Liver (tissue), 9 donors: ENCODE results near the gene NEK7. TPM values are rescaled to one million over a fixed set of nuclear protein-coding genes. Genes with fewer than 3 reads are reported as not detected.

Source experiments
- DNase-seq: peaks from one replicate; pipeline ENCODE4 v3.0.0-alpha.2; 2017; ENCODE audit warnings: low spot score
- H3K27ac ChIP-seq, 2 donors: one replicate each; pipeline ENCODE4 v1.7.0; 2013; ENCODE audit warnings: inconsistent platforms in 2 of 2, low read length in 2 of 2, control low read depth in 1 of 2, low read depth in 1 of 2, mild to moderate bottlenecking in 1 of 2
- H3K27me3 ChIP-seq, 4 donors: one replicate each; pipeline versions ENCODE4 v1.6.1 to v1.7.0; 2013; ENCODE audit warnings: low read length in 3 of 4, inconsistent platforms in 1 of 4, mild to moderate bottlenecking in 1 of 4, moderate library complexity in 1 of 4; ENCODE audit not compliant: control insufficient read depth in 4 of 4, insufficient read depth in 4 of 4
- H3K36me3 ChIP-seq, 4 donors: one replicate each; pipeline versions ENCODE4 v1.6.1 to v1.7.0; 2013; ENCODE audit warnings: low read length in 3 of 4, mild to moderate bottlenecking in 3 of 4, low read depth in 1 of 4, moderate library complexity in 1 of 4; ENCODE audit not compliant: control insufficient read depth in 4 of 4, insufficient read depth in 3 of 4
- H3K4me1 ChIP-seq, 4 donors: one replicate each; pipeline versions ENCODE4 v1.6.1 to v1.7.0; 2013; ENCODE audit warnings: low read length in 3 of 4, mild to moderate bottlenecking in 3 of 4, moderate library complexity in 1 of 4; ENCODE audit not compliant: control insufficient read depth in 4 of 4, insufficient read depth in 4 of 4
- H3K4me3 ChIP-seq, 3 donors: one replicate each; pipeline versions ENCODE4 v1.6.1 to v1.7.0; 2013; ENCODE audit warnings: low read length in 3 of 3, control low read depth in 1 of 3, low read depth in 1 of 3, mild to moderate bottlenecking in 1 of 3
- H3K9ac ChIP-seq, 2 donors: one replicate each; pipeline ENCODE4 v1.7.0; 2013; ENCODE audit warnings: low read length in 2 of 2, mild to moderate bottlenecking in 2 of 2, moderate library complexity in 2 of 2, control low read depth in 1 of 2, low read depth in 1 of 2
- H3K9me3 ChIP-seq, 4 donors: one replicate each; pipeline versions ENCODE4 v1.6.1 to v1.7.0; 2013; ENCODE audit warnings: low read length in 3 of 4; ENCODE audit not compliant: control insufficient read depth in 4 of 4
- CTCF ChIP-seq: fragments of 150-350 bp; IDR thresholded peaks from 2 replicates; pipeline ENCODE4 v1.5.1; 2017; ENCODE audit warnings: improper control_type of control experiment, low read depth, low read length; ENCODE audit not compliant: missing input control
- EGR1 ChIP-seq, 2 donors: IDR thresholded peaks; 2 replicates each; pipeline ENCODE4 v1.6.1; 2016 to 2018; ENCODE audit warnings: antibody characterized with exemption in 2 of 2, low read depth in 2 of 2
- FOXA1 ChIP-seq: IDR thresholded peaks from 2 replicates; pipeline ENCODE4 v1.6.1; 2016; ENCODE audit warnings: antibody characterized with exemption
- FOXA2 ChIP-seq: IDR thresholded peaks from 2 replicates; pipeline ENCODE4 v1.6.1; 2016; ENCODE audit warnings: antibody characterized with exemption
- GABPA ChIP-seq, 2 donors: IDR thresholded peaks in 1 of 2; conservative IDR thresholded peaks in 1 of 2; 2 replicates each; pipeline ENCODE4 v1.6.1; 2016; ENCODE audit warnings: antibody characterized with exemption in 2 of 2, mild to moderate bottlenecking in 1 of 2, moderate library complexity in 1 of 2
- HNF4G ChIP-seq: IDR thresholded peaks from 2 replicates; pipeline ENCODE4 v1.6.1; 2016; ENCODE audit warnings: antibody characterized with exemption
- JUND ChIP-seq, 2 donors: IDR thresholded peaks; 2 replicates each; pipeline ENCODE4 v1.6.1; 2016; ENCODE audit warnings: antibody characterized with exemption in 2 of 2
- NR2F2 ChIP-seq: IDR thresholded peaks from 2 replicates; pipeline ENCODE4 v1.6.1; 2016; ENCODE audit warnings: antibody characterized with exemption
- REST ChIP-seq: IDR thresholded peaks from 2 replicates; pipeline ENCODE4 v1.6.1; 2016; ENCODE audit warnings: antibody characterized with exemption, mild to moderate bottlenecking
- RXRA ChIP-seq, 2 donors: IDR thresholded peaks; 2 replicates each; pipeline ENCODE4 v1.6.1; 2017 to 2018; ENCODE audit warnings: antibody characterized with exemption in 2 of 2, mild to moderate bottlenecking in 1 of 2
- SP1 ChIP-seq: IDR thresholded peaks from 2 replicates; pipeline ENCODE4 v1.6.1; 2018; ENCODE audit warnings: antibody characterized with exemption, mild to moderate bottlenecking
- TAF1 ChIP-seq: conservative IDR thresholded peaks from 2 replicates; pipeline ENCODE4 v1.6.1; 2016; ENCODE audit warnings: antibody characterized with exemption, mild to moderate bottlenecking
- WGBS: extraction: QIAGEN DNeasy Blood & Tissue Kit; methylation state at CpG from one replicate; pipeline ENCODE4 v1.1.7; 2013; 5-methylcytosine and 5-hydroxymethylcytosine counted together
- polyA plus RNA-seq, 2 donors: library from polyadenylated mRNA; stranded (reverse) in 1 of 2; unstranded in 1 of 2; fragments of 200-250 nt in 1 of 2; fragments of >200 nt in 1 of 2; fragmentation: Nextera tagmentation in 1 of 2; extraction: Ambion mirVana in 1 of 2; gene quantifications; one replicate each; pipeline versions ENCODE4 v1.2.1 to v1.2.3, GENCODE V29; 2013 to 2015
- total RNA-seq, 2 donors: library from RNA; depleted of rRNA; stranded (reverse); fragments of >200 nt; gene quantifications; one replicate each; pipeline ENCODE4 v1.2.3, GENCODE V29; 2014
- TF ChIP-seq, protein P1 (sequence below): IDR thresholded peaks from 2 replicates; pipeline ENCODE4 v1.6.1; 2016; ENCODE audit warnings: antibody characterized with exemption
- TF ChIP-seq, protein P2 (sequence below): IDR thresholded peaks from 2 replicates; pipeline ENCODE4 v1.6.1; 2016; ENCODE audit warnings: antibody characterized with exemption
- TF ChIP-seq, protein P3 (sequence below): IDR thresholded peaks from 2 replicates; pipeline ENCODE4 v1.6.1; 2016; ENCODE audit warnings: antibody characterized with exemption
- donor health status: healthy.
- donor health status: healthy.
- donor health status: healthy.
- donor health status: healthy.
- donor health status: healthy.

The NEK7 gene
- total and polyA plus RNA-seq, 4 donors: 9.2 to 34.4 (median 20.2) TPM

GRCh38 chr1:198241553-198241952, 84.8 kb downstream of the NEK7 start:
- 95% methylated on average over 2 of the region's 2 CpGs for WGBS
- TF ChIP-seq HNF4G: no peak
- no peak for TF ChIP-seq FOXA1
- H3K9ac ChIP-seq: no peak overlapping the region
- H3K9me3 ChIP-seq: no peaks in the 10 kb centered on the region
- no peaks in the 10 kb centered on the region for H3K27me3 ChIP-seq
- H3K27ac ChIP-seq: no peak overlapping the region
- no peak overlapping the region for H3K4me3 ChIP-seq
- no peak for DNase-seq
- H3K4me1 ChIP-seq: no peaks in the 10 kb centered on the region
- peaks cover 0 to 3% (median under 1%) of the 10 kb centered on the region in 4 donors for H3K36me3 ChIP-seq

GRCh38 chr1:198244772-198245171, 88.0 kb downstream of the NEK7 start:
- no peaks in the 10 kb centered on the region for H3K36me3 ChIP-seq
- no peaks in the 10 kb centered on the region for H3K27me3 ChIP-seq
- no peak overlapping the region for H3K27ac ChIP-seq
- TF ChIP-seq CTCF: no peak
- no peak for TF ChIP-seq SP1
- TF ChIP-seq EGR1 (IDR thresholded peaks at IDR 0.05; ENCODE audit: low read depth in 2 of 2): no peak
- TF ChIP-seq, protein P1, sequence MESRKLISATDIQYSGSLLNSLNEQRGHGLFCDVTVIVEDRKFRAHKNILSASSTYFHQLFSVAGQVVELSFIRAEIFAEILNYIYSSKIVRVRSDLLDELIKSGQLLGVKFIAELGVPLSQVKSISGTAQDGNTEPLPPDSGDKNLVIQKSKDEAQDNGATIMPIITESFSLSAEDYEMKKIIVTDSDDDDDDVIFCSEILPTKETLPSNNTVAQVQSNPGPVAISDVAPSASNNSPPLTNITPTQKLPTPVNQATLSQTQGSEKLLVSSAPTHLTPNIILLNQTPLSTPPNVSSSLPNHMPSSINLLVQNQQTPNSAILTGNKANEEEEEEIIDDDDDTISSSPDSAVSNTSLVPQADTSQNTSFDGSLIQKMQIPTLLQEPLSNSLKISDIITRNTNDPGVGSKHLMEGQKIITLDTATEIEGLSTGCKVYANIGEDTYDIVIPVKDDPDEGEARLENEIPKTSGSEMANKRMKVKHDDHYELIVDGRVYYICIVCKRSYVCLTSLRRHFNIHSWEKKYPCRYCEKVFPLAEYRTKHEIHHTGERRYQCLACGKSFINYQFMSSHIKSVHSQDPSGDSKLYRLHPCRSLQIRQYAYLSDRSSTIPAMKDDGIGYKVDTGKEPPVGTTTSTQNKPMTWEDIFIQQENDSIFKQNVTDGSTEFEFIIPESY: no peak
- TF ChIP-seq HNF4G: no peak
- TF ChIP-seq, protein P2, sequence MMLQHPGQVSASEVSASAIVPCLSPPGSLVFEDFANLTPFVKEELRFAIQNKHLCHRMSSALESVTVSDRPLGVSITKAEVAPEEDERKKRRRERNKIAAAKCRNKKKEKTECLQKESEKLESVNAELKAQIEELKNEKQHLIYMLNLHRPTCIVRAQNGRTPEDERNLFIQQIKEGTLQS: no peak
- TF ChIP-seq FOXA2: no peak
- TF ChIP-seq, protein P3, sequence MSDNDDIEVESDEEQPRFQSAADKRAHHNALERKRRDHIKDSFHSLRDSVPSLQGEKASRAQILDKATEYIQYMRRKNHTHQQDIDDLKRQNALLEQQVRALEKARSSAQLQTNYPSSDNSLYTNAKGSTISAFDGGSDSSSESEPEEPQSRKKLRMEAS: no peak
- TF ChIP-seq NR2F2: no peak
- TF ChIP-seq GABPA (IDR thresholded peaks at IDR 0.05 in 1 of 2, conservative IDR thresholded peaks at IDR 0.05 in 1 of 2): no peak
- TF ChIP-seq TAF1: no peak
- TF ChIP-seq REST: no peak
- no peak for TF ChIP-seq JUND (IDR thresholded peaks at IDR 0.05)
- no peak for TF ChIP-seq RXRA (IDR thresholded peaks at IDR 0.05)
- TF ChIP-seq FOXA1: no peak
- DNase-seq: no peak
- no peaks in the 10 kb centered on the region for H3K9me3 ChIP-seq
- H3K9ac ChIP-seq: no peak overlapping the region
- H3K4me1 ChIP-seq: no peaks in the 10 kb centered on the region
- H3K4me3 ChIP-seq: no peak overlapping the region
